Uterus (tissue), 4 donors: ENCODE results near the gene ARHGEF28. TPM values are rescaled to one million over a fixed set of nuclear protein-coding genes. Genes with fewer than 3 reads are reported as not detected.
A peak's percentile ranks its signal among the peaks of the same experiment; 100 is the strongest.

Source experiments
- DNase-seq, 2 donors: peaks; one replicate each; pipeline ENCODE4 v3.0.0-alpha.2; 2019 to 2020
- H3K27ac ChIP-seq, 2 donors: fragments of 200-600 bp; sonication (generic); 1 replicate in 1 of 2; 2 replicates in 1 of 2; pipeline ENCODE4 v1.5.1; 2016 to 2018
- H3K27me3 ChIP-seq, 2 donors: fragments of 200-600 bp; sonication (generic); one replicate each; pipeline ENCODE4 v1.5.1; 2018 to 2019; ENCODE audit warnings: control low read depth in 1 of 2
- H3K36me3 ChIP-seq, 2 donors: fragments of 200-600 bp; sonication (generic); one replicate each; pipeline ENCODE4 v1.5.1; 2019; ENCODE audit warnings: control low read depth in 1 of 2
- H3K4me1 ChIP-seq, 2 donors: fragments of 200-600 bp; sonication (generic); one replicate each; pipeline ENCODE4 v1.5.1; 2018 to 2019; ENCODE audit warnings: control low read depth in 1 of 2
- H3K4me3 ChIP-seq, 2 donors: fragments of 200-600 bp; sonication (generic); 1 replicate in 1 of 2; 2 replicates in 1 of 2; pipeline ENCODE4 v1.5.1; 2018 to 2019; ENCODE audit warnings: mild to moderate bottlenecking in 1 of 2
- H3K9me3 ChIP-seq, 2 donors: fragments of 200-600 bp; sonication (generic); one replicate each; pipeline ENCODE4 v1.5.1; 2019; ENCODE audit warnings: control low read depth in 1 of 2
- CTCF ChIP-seq, 4 experiments: fragments of 200-600 bp in 2 of 4; fragments of 450-650 bp in 2 of 4; sonication (generic) in 2 of 4; IDR thresholded peaks; one replicate each; pipeline ENCODE4 v1.5.1; 2016 to 2019; ENCODE audit warnings: antibody characterized with exemption in 4 of 4, mild to moderate bottlenecking in 2 of 4, moderate library complexity in 1 of 4
- POLR2A ChIP-seq, 2 donors: fragments of 450-650 bp; IDR thresholded peaks; one replicate each; pipeline ENCODE4 v1.6.1; 2016; ENCODE audit warnings: antibody characterized with exemption in 2 of 2, mild to moderate bottlenecking in 1 of 2, moderate library complexity in 1 of 2
- intact Hi-C: fragments of 100-400 bp; cut with DNase I; formaldehyde crosslinking; loops from one replicate; pipeline ENCODE4 v1.15.1; 2023; ENCODE audit warnings: low total_unique reads
- total RNA-seq, 4 donors: library from RNA; depleted of rRNA in 3 of 4; stranded (reverse); fragments of >200 nt in 3 of 4; gene quantifications; one replicate each; pipeline versions ENCODE4 v1.1.0 to v1.2.4, GENCODE V29; 2014 to 2023
- donor health status: DM: yes; HTN: yes; CAD: no.

The ARHGEF28 gene
- total RNA-seq, 4 donors from 2014 or later = 11.9 to 23.2 (median 19.3) TPM

GRCh38 chr5:73623060-73623459 is 2.9 kb upstream of the ARHGEF28 start:
- intact Hi-C loops = no loop called here
- no peak overlapping the region for H3K4me3 ChIP-seq
- no peaks in the 10 kb centered on the region for H3K36me3 ChIP-seq
- H3K27me3 ChIP-seq = peaks cover 0 to 4% of the 10 kb centered on the region in 2 donors
- no peaks in the 10 kb centered on the region for H3K4me1 ChIP-seq
- no peak overlapping the region for H3K27ac ChIP-seq
- no peak for TF ChIP-seq POLR2A (IDR thresholded peaks at IDR 0.05)
- TF ChIP-seq CTCF (IDR thresholded peaks at IDR 0.05) = no peak
- no peak for DNase-seq
- H3K9me3 ChIP-seq = no peaks in the 10 kb centered on the region

GRCh38 chr5:73623901-73624404 is 2.0 kb upstream of the ARHGEF28 start:
- no peak overlapping the region for H3K4me3 ChIP-seq
- intact Hi-C loops = no loop called here
- TF ChIP-seq POLR2A (IDR thresholded peaks at IDR 0.05) (no peak), CTCF (IDR thresholded peaks at IDR 0.05) (no peak)
- no peaks in the 10 kb centered on the region for H3K9me3 ChIP-seq
- H3K36me3 ChIP-seq = no peaks in the 10 kb centered on the region
- DNase-seq = no peak
- peaks cover 0 to 4% of the 10 kb centered on the region in 2 donors for H3K27me3 ChIP-seq
- H3K27ac ChIP-seq = no peak overlapping the region
- H3K4me1 ChIP-seq = no peaks in the 10 kb centered on the region

GRCh38 chr5:73624888-73625287 is 1.1 kb upstream of the ARHGEF28 start:
- no peak for DNase-seq
- Histone ChIP-seq H3K9me3 (no peaks in the 10 kb centered on the region), H3K27ac (peak overlapping the region in 1 of 2 donors; percentile 51), H3K27me3 (peaks cover 0 to 4% of the 10 kb centered on the region in 2 donors), H3K4me3 (no peak overlapping the region), H3K36me3 (no peaks in the 10 kb centered on the region), H3K4me1 (no peaks in the 10 kb centered on the region)
- TF ChIP-seq POLR2A (IDR thresholded peaks at IDR 0.05) = no peak
- no peak for TF ChIP-seq CTCF (IDR thresholded peaks at IDR 0.05)
- intact Hi-C loops = no loop called here

- Histone ChIP-seq H3K9me3 (no peaks in the 10 kb centered on the region), H3K27ac (peak overlapping the region; percentile 39 to 51), H3K4me1 (no peaks in the 10 kb centered on the region), H3K27me3 (peaks cover 0 to 4% of the 10 kb centered on the region in 2 donors), H3K36me3 (no peaks in the 10 kb centered on the region), H3K4me3 (peak overlapping the region; percentile 27 to 55)
- intact Hi-C loops = no loop called here
- no peak for DNase-seq
- no peak for TF ChIP-seq POLR2A (IDR thresholded peaks at IDR 0.05)
Measured at GRCh38 chr5:73625372-73625943, 538 bp upstream of the ARHGEF28 start.

GRCh38 chr5:73626814-73627313 is 868 bp downstream of the ARHGEF28 start:
- Histone ChIP-seq H3K4me3 (peak overlapping the region in 1 of 2 donors; percentile 55), H3K27me3 (peaks cover 0 to 4% of the 10 kb centered on the region in 2 donors), H3K4me1 (no peaks in the 10 kb centered on the region), H3K9me3 (no peaks in the 10 kb centered on the region), H3K27ac (no peak overlapping the region), H3K36me3 (no peaks in the 10 kb centered on the region)
- no peak for DNase-seq
- intact Hi-C loops = no loop called here
- TF ChIP-seq CTCF (IDR thresholded peaks at IDR 0.05) (no peak), POLR2A (IDR thresholded peaks at IDR 0.05) (no peak)
